Astrocyte (in vitro differentiated cells and primary cell): ENCODE measurements around the gene UBL3.

Experiments used
- EZH2 ChIP-seq: IDR thresholded peaks from 2 replicates; pipeline ENCODE4 v1.6.1; 2012; ENCODE audit warnings: mild to moderate bottlenecking, low read length, inconsistent platforms; ENCODE audit not compliant: insufficient read depth
- TF ChIP-seq, protein P1 (sequence below): IDR thresholded peaks from 2 replicates; pipeline ENCODE4 v1.5.1; 2011; ENCODE audit warnings: low read depth, mild to moderate bottlenecking, inconsistent platforms, low read length, moderate library complexity; ENCODE audit not compliant: insufficient read depth

DNA sequence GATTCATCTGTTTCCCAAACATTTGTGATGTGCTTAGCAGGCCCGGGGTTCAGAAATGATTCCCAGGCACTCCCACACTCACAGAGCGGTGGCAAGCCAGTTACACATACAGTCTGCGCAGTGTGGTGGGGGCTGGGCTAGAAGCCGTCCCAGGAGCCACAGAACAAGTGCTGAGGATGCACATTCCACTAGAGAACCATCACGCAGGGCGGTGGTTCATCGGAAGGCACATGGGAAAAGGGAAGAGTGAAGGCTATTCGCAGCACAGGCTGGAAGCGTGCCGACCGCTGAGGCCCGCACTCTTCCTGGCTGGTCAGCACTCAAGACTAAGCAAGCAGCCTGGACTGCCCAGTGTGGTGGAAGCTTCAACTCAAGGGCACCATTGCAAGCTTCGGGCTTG, 128.7 kb downstream of the UBL3 start:
- TF ChIP-seq, protein P1, sequence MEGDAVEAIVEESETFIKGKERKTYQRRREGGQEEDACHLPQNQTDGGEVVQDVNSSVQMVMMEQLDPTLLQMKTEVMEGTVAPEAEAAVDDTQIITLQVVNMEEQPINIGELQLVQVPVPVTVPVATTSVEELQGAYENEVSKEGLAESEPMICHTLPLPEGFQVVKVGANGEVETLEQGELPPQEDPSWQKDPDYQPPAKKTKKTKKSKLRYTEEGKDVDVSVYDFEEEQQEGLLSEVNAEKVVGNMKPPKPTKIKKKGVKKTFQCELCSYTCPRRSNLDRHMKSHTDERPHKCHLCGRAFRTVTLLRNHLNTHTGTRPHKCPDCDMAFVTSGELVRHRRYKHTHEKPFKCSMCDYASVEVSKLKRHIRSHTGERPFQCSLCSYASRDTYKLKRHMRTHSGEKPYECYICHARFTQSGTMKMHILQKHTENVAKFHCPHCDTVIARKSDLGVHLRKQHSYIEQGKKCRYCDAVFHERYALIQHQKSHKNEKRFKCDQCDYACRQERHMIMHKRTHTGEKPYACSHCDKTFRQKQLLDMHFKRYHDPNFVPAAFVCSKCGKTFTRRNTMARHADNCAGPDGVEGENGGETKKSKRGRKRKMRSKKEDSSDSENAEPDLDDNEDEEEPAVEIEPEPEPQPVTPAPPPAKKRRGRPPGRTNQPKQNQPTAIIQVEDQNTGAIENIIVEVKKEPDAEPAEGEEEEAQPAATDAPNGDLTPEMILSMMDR, result no peak
- no peak for TF ChIP-seq EZH2
